Activated CD4-positive, alpha-beta T cell treated with anti-CD3 and anti-CD28 coated beads, Interleukin-2, amount 10 ng/mL, durations not matched to agents 7 days and 5 days (primary cell): ENCODE measurements around the gene AEBP2. TPM values are rescaled to one million over a fixed set of nuclear protein-coding genes. Genes with fewer than 3 reads are reported as not detected.
"Not testable (repeated sequence)": the region's sequence is repeated elsewhere in the genome, so short reads cannot be mapped to it uniquely, and the experiment has no call there.

ENCODE experiments used
- CTCF ChIA-PET: fragments of 350-600 bp; sonication (Branson Sonifier 250); formaldehyde crosslinking; loops from one replicate; lab custom pipeline; 2021; ENCODE audit warnings: antibody characterized with exemption; lab: Charles Lee
- POLR2A ChIA-PET: fragments of 350-600 bp; sonication (Branson Sonifier 250); formaldehyde crosslinking; loops from one replicate; lab custom pipeline; 2021; ENCODE audit warnings: antibody characterized with exemption; lab: Charles Lee
- DNase-seq: peaks from one replicate; pipeline ENCODE4 v3.0.0-alpha.2; 2020
- H3K27ac Mint-ChIP-seq: one replicate; pipeline ENCODE4 v1.8.0; 2021; ENCODE audit warnings: mild to moderate bottlenecking, moderate library complexity, mixed read lengths
- H3K27me3 Mint-ChIP-seq: one replicate; pipeline ENCODE4 v1.8.0; 2021; ENCODE audit warnings: mixed read lengths
- H3K36me3 Mint-ChIP-seq: one replicate; pipeline ENCODE4 v1.8.0; 2021; ENCODE audit warnings: low read depth, mixed read lengths
- H3K4me1 Mint-ChIP-seq: one replicate; pipeline ENCODE4 v1.8.0; 2021; ENCODE audit warnings: mixed read lengths
- H3K4me3 Mint-ChIP-seq: one replicate; pipeline ENCODE4 v1.8.0; 2021; ENCODE audit warnings: mild to moderate bottlenecking, moderate library complexity, mixed read lengths
- H3K9me3 Mint-ChIP-seq: one replicate; pipeline ENCODE4 v1.8.0; 2021; ENCODE audit warnings: mixed read lengths
- total RNA-seq, 2 experiments: library from RNA; stranded (reverse); gene quantifications; one replicate each; pipeline ENCODE4 v1.2.3, GENCODE V29; 2021

AEBP2 gene
- total RNA-seq, 2 experiments from 2014 or later, result 45.8 to 49.1 TPM

- Mint-ChIP-seq H3K27ac (no peak overlapping the region), H3K4me3 (no peak overlapping the region), H3K4me1 (peaks cover 4% of the 10 kb centered on the region), H3K36me3 (peaks cover 2% of the 10 kb centered on the region), H3K27me3 (peaks cover 5% of the 10 kb centered on the region), H3K9me3 (peaks cover 5% of the 10 kb centered on the region)
- CTCF ChIA-PET, result interaction anchor here (2.5 kb wide), 1 partner anchor 11 kb away, joined by 9 read pairs; no protein-coding TSS in a partner anchor
- POLR2A ChIA-PET, result no interaction called here
- DNase-seq, result no peak
These were observed 29.9 kb upstream of the AEBP2 start for GRCh38 chr12:19409376-19409775.

GRCh38 chr12:19410211-19410610, 29.1 kb upstream of the AEBP2 start:
- Mint-ChIP-seq H3K4me3 (no peak overlapping the region), H3K4me1 (no peaks in the 10 kb centered on the region), H3K27ac (no peak overlapping the region), H3K27me3 (peaks cover 5% of the 10 kb centered on the region), H3K36me3 (no peaks in the 10 kb centered on the region), H3K9me3 (peaks cover 2% of the 10 kb centered on the region)
- no peak for DNase-seq
- ChIA-PET CTCF (interaction anchor here (1.1 to 2.5 kb wide), 3 partner anchors 9 to 14 kb away, joined by 3 to 9 read pairs (median 3); no protein-coding TSS in a partner anchor), POLR2A (no interaction called here)

- Mint-ChIP-seq H3K27me3 (peaks cover 5% of the 10 kb centered on the region), H3K4me1 (no peaks in the 10 kb centered on the region), H3K9me3 (peaks cover 2% of the 10 kb centered on the region), H3K4me3 (no peak overlapping the region), H3K36me3 (no peaks in the 10 kb centered on the region), H3K27ac (no peak overlapping the region)
- DNase-seq, result no peak
- ChIA-PET CTCF (interaction anchor here (0.7 to 2.5 kb wide), 4 partner anchors 9 to 15 kb away, joined by 3 to 9 read pairs (median 3); no protein-coding TSS in a partner anchor), POLR2A (no interaction called here)
These were observed 28.6 kb upstream of the AEBP2 start for GRCh38 chr12:19410629-19411185.

GRCh38 chr12:19411234-19412204, 27.8 kb upstream of the AEBP2 start:
- Mint-ChIP-seq H3K4me1 (no peaks in the 10 kb centered on the region), H3K36me3 (no peaks in the 10 kb centered on the region), H3K27ac (no peak overlapping the region), H3K27me3 (peaks cover 5% of the 10 kb centered on the region), H3K4me3 (no peak overlapping the region), H3K9me3 (peaks cover 2% of the 10 kb centered on the region)
- POLR2A ChIA-PET, result no interaction called here
- CTCF ChIA-PET, result interaction anchor here (0.7 to 2.5 kb wide), 5 partner anchors 8 to 15 kb away, joined by 3 to 9 read pairs (median 3); no protein-coding TSS in a partner anchor
- no peak for DNase-seq

- Mint-ChIP-seq H3K36me3 (no peaks in the 10 kb centered on the region), H3K9me3 (no peaks in the 10 kb centered on the region), H3K27me3 (peaks cover 5% of the 10 kb centered on the region), H3K4me3 (no peak overlapping the region), H3K27ac (no peak overlapping the region), H3K4me1 (no peaks in the 10 kb centered on the region)
- ChIA-PET CTCF (interaction anchor here (1.0 kb wide), 1 partner anchor 9 kb away, joined by 4 read pairs; no protein-coding TSS in a partner anchor), POLR2A (no interaction called here)
- DNase-seq, result no peak
These were observed 26.4 kb upstream of the AEBP2 start for GRCh38 chr12:19412844-19413243.

DNA sequence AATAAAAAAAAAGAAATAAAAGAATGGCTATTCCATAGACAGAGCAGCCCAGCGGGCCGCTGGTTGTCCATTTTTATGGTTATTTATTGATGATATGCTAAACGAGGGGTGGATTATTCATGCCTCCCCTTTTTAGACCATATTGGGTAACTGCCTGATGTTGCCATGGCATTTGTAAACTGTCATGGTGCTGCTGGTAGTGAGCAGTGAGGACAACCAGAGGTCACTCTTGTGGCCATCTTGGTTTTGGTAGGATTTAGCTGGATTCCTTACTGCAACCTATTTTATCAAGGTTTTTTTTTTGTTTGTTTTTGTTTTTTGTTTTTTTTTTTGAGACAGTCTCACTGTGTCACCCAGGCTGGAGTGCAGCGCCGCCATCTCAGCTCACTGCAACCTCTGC, 25.7 kb upstream of the AEBP2 start:
- H3K27me3 Mint-ChIP-seq, DNase-seq, H3K27ac Mint-ChIP-seq, H3K4me3 Mint-ChIP-seq, H3K9me3 Mint-ChIP-seq, H3K4me1 Mint-ChIP-seq, POLR2A ChIA-PET, H3K36me3 Mint-ChIP-seq: not testable (repeated sequence)
- CTCF ChIA-PET, result interaction anchor here (1.4 kb wide), 1 partner anchor 13 kb away, joined by 3 read pairs; no protein-coding TSS in a partner anchor

DNA sequence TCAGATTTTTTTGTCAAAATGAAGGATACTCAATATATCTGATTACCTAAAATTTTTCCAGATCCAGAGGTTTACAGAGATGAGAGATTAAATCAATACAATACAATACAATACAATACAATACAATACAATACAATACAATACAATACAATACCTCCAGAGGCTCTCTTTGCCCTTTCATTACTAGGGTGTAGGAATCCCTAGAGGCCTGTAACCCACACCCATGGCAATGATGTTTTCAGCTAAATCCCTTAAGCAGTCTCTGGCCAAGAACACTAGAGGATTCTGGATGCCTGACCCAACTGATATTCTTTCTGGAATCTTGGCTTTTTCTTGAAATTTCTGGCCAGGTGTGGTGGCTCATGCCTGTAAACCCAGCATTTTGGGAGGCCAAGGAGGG, 23.7 kb upstream of the AEBP2 start:
- no peak overlapping the region for H3K27ac Mint-ChIP-seq
- POLR2A ChIA-PET, result interaction anchor here (0.7 kb wide), 1 partner anchor 743 kb away, joined by 3 read pairs; no protein-coding TSS in a partner anchor
- no peak for DNase-seq
- H3K4me1 Mint-ChIP-seq, result no peaks in the 10 kb centered on the region
- H3K9me3 Mint-ChIP-seq, result no peaks in the 10 kb centered on the region
- no peak overlapping the region for H3K4me3 Mint-ChIP-seq
- H3K36me3 Mint-ChIP-seq, result no peaks in the 10 kb centered on the region
- CTCF ChIA-PET, result interaction anchor here (1.2 kb wide), 1 partner anchor 10 kb away, joined by 3 read pairs; no protein-coding TSS in a partner anchor
- H3K27me3 Mint-ChIP-seq, result no peaks in the 10 kb centered on the region

DNA sequence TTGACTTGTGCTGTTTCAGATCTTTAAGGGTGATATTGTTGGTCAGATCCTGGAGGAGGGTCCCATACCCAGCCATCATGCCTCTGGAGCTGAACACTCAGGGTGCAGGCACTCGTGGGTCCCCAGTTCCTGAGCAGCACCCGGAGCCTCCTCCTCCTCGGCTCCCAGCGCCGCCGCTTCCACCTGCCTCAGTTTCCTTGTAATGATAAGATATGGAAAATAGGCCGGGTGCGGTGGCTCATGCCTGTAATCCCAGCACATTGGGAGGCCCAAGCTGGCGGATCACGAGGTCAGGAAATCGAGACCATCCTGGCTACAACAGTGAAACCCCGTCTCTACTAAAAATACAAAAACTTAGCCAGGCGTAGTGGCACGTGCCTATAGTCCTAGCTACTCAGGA, 20.2 kb upstream of the AEBP2 start:
- H3K4me1 Mint-ChIP-seq, result peaks cover 11% of the 10 kb centered on the region

DNA sequence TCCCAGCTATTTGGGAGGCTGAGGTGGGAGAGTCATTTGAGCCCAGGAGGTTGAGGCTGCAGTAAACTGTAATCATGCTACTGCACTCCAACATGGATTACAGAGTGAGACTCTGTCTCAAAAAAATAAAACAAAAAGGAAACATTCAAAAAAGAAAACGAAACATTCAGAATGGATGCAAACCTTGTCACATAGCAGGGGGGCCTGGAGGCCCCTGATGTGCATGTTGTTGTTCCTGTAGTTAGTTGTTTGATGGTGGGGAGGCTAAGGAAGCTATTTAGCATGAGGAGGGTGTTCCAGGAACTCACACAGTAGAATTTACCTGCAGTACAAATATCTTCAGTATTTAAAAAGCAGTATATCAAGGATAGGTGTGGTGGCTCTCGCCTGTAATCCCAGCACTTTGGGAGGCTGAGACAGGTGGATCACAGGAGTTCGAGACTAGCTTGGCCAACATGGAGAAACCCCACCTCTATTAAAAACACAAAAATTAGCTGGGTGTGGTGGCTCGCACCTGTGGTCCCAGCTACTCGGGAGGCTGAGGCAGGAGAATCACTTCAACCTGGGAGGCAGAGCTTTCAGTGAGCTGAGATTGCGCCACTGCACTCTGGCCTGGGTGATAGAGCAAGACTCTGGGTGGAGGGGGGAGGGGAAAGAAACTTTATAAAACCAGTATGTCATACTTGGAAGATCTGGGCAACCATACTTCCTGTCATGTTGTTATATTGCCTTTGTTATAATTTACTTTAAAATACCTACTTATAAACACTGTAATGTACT, 17.6 kb upstream of the AEBP2 start:
- DNase-seq, result no peak
- no peaks in the 10 kb centered on the region for H3K36me3 Mint-ChIP-seq
- H3K27me3 Mint-ChIP-seq, result no peaks in the 10 kb centered on the region
- peaks cover 2% of the 10 kb centered on the region for H3K9me3 Mint-ChIP-seq
- H3K4me1 Mint-ChIP-seq, result peaks cover 11% of the 10 kb centered on the region
- POLR2A ChIA-PET, result no interaction called here
- H3K27ac Mint-ChIP-seq, result peak overlapping the region; percentile 78
- no peak overlapping the region for H3K4me3 Mint-ChIP-seq
- CTCF ChIA-PET, result no interaction called here

More for the DNA sequence above, 20.2 kb upstream of the AEBP2 start:
- Mint-ChIP-seq H3K27ac (no peak overlapping the region), H3K36me3 (no peaks in the 10 kb centered on the region), H3K4me3 (no peak overlapping the region), H3K9me3 (no peaks in the 10 kb centered on the region), H3K27me3 (no peaks in the 10 kb centered on the region)
- CTCF ChIA-PET, result interaction anchor here (1.2 kb wide), 1 partner anchor 8 kb away, joined by 3 read pairs; no protein-coding TSS in a partner anchor
- POLR2A ChIA-PET, result no interaction called here
- no peak for DNase-seq

GRCh38 chr12:19423166-19423930, 15.9 kb upstream of the AEBP2 start:
- DNase-seq, result no peak
- CTCF ChIA-PET, result interaction anchor here (0.6 to 1.3 kb wide), 2 partner anchors 15 to 150 kb away, joined by 3 to 5 read pairs; no protein-coding TSS in a partner anchor
- H3K9me3 Mint-ChIP-seq, result peaks cover 4% of the 10 kb centered on the region

GRCh38 chr12:19428246-19428645, 11.0 kb upstream of the AEBP2 start:
- Mint-ChIP-seq H3K36me3 (peaks cover 15% of the 10 kb centered on the region), H3K9me3 (peaks cover 8% of the 10 kb centered on the region), H3K27ac (no peak overlapping the region), H3K27me3 (no peaks in the 10 kb centered on the region), H3K4me3 (no peak overlapping the region), H3K4me1 (peaks cover 36% of the 10 kb centered on the region)
- no peak for DNase-seq
- CTCF ChIA-PET, result no interaction called here
- POLR2A ChIA-PET, result no interaction called here

More at GRCh38 chr12:19423166-19423930, 15.9 kb upstream of the AEBP2 start:
- Mint-ChIP-seq H3K27ac (no peak overlapping the region), H3K4me3 (no peak overlapping the region), H3K36me3 (no peaks in the 10 kb centered on the region), H3K4me1 (peaks cover 16% of the 10 kb centered on the region), H3K27me3 (no peaks in the 10 kb centered on the region)
- POLR2A ChIA-PET, result no interaction called here
